T-cell (primary cell): Measurements from ENCODE around the gene TNNT3. TPM values are rescaled to one million over a fixed set of nuclear protein-coding genes. Genes with fewer than 3 reads are reported as not detected.
A peak's percentile ranks its signal among the peaks of the same experiment; 100 is the strongest.

ENCODE experiments used
- ATAC-seq, 4 experiments: fragments of 200-7000 bp in 3 of 4; fragments of 150-1000 bp in 1 of 4; cut with Tn5 transposase; replicated peaks in 1 of 4; 1 replicate in 3 of 4; 2 replicates in 1 of 4; pipeline ENCODE4 v1.10.0; 2021; ENCODE audit warnings: moderate library complexity in 3 of 4, mild to moderate bottlenecking in 2 of 4, moderate number of reproducible peaks in 1 of 4
- CTCF ChIA-PET, 2 donors: fragments of 300-600 bp; sonication (Branson Sonifier 250); formaldehyde crosslinking; loops; one replicate each; lab custom pipeline; 2022; ENCODE audit warnings: antibody characterized with exemption in 2 of 2; lab: Charles Lee
- POLR2A ChIA-PET, 2 donors: fragments of 300-600 bp; sonication (Branson Sonifier 250); formaldehyde crosslinking; loops; one replicate each; lab custom pipeline; 2022; ENCODE audit warnings: antibody characterized with exemption in 2 of 2; lab: Charles Lee
- DNase-seq, 35 experiments: peaks; one replicate each; pipeline versions ENCODE4 v3.0.0 to v3.0.0-alpha.2; 2013 to 2023
- H3K27ac ChIP-seq: one replicate; pipeline ENCODE4 v1.5.1; 2013; ENCODE audit warnings: low read length
- H3K27me3 ChIP-seq, 2 experiments: replicated peaks in 1 of 2; 1 replicate in 1 of 2; 2 replicates in 1 of 2; pipeline versions ENCODE4 v1.6.1 to v1.7.0; 2013; ENCODE audit warnings: low read length in 1 of 2, mixed read lengths in 1 of 2; ENCODE audit not compliant: control insufficient read depth in 2 of 2, insufficient read depth in 2 of 2; ENCODE audit errors: extremely low read depth in 1 of 2
- H3K36me3 ChIP-seq, 2 donors: 1 replicate in 1 of 2; 2 replicates in 1 of 2; pipeline versions ENCODE4 v1.6.1 to v1.7.0; 2013; ENCODE audit warnings: low read length in 1 of 2; ENCODE audit not compliant: control insufficient read depth in 2 of 2, insufficient read depth in 1 of 2; ENCODE audit errors: extremely low read depth in 1 of 2
- H3K4me1 ChIP-seq, 2 experiments: 1 replicate in 1 of 2; 2 replicates in 1 of 2; pipeline versions ENCODE4 v1.6.1 to v1.7.0; 2013; ENCODE audit warnings: low read length in 2 of 2, mixed read lengths in 1 of 2; ENCODE audit not compliant: insufficient read depth in 2 of 2, control insufficient read depth in 1 of 2; ENCODE audit errors: extremely low read depth in 1 of 2
- H3K4me3 ChIP-seq, 2 donors: 1 replicate in 1 of 2; 2 replicates in 1 of 2; pipeline versions ENCODE4 v1.5.1 to v1.7.0; 2013; ENCODE audit warnings: mild to moderate bottlenecking in 2 of 2, low read length in 1 of 2, moderate library complexity in 1 of 2; ENCODE audit not compliant: control insufficient read depth in 1 of 2; ENCODE audit errors: extremely low read depth in 1 of 2
- H3K9me3 ChIP-seq: 2 replicates; pipeline ENCODE4 v1.7.0; 2013
- H3K27ac Mint-ChIP-seq, 2 donors: one replicate each; pipeline ENCODE4 v1.8.0; 2020 to 2021; ENCODE audit warnings: mild to moderate bottlenecking in 2 of 2, mixed read lengths in 2 of 2
- H3K27me3 Mint-ChIP-seq, 2 donors: one replicate each; pipeline ENCODE4 v1.8.0; 2021 to 2022; ENCODE audit warnings: mixed read lengths in 2 of 2
- H3K36me3 Mint-ChIP-seq: one replicate; pipeline ENCODE4 v1.8.0; 2021; ENCODE audit warnings: mixed read lengths
- H3K4me1 Mint-ChIP-seq, 3 donors: one replicate each; pipeline ENCODE4 v1.8.0; 2020 to 2022; ENCODE audit warnings: mixed read lengths in 3 of 3, mild to moderate bottlenecking in 1 of 3
- H3K4me3 Mint-ChIP-seq, 3 donors: one replicate each; pipeline ENCODE4 v1.8.0; 2020 to 2022; ENCODE audit warnings: mild to moderate bottlenecking in 3 of 3, mixed read lengths in 3 of 3, moderate library complexity in 3 of 3
- H3K9me3 Mint-ChIP-seq, 3 donors: one replicate each; pipeline ENCODE4 v1.8.0; 2020 to 2022; ENCODE audit warnings: mixed read lengths in 3 of 3
- WGBS: methylation state at CpG from one replicate; pipeline ENCODE4 v1.1.5; 2013; ENCODE audit warnings: missing lambda C conversion rate; ENCODE audit not compliant: insufficient coverage; 5-methylcytosine and 5-hydroxymethylcytosine counted together
- total RNA-seq, 35 experiments: library from RNA in 6 of 35; stranded (reverse) in 6 of 35; fragments of 120-200 nt in 1 of 35; gene quantifications; one replicate each; pipeline versions ENCODE4 v1.2.1 to v1.2.4 and lab custom pipeline; 2013 to 2026

The TNNT3 gene
- total RNA-seq, 5 donors from 2014 or later (not counting 1 experiment from before 2014, with no cell fraction given) = 15.9 to 22.1 (median 18.2) TPM

GRCh38 chr11:1889941-1890855 lies 29.3 kb upstream of the TNNT3 start:
- Histone ChIP-seq H3K36me3 (peaks cover 7 to 37% of the 10 kb centered on the region in 2 donors), H3K9me3 (no peaks in the 10 kb centered on the region), H3K4me3 (peak overlapping the region; percentile 44 to 67), H3K27me3 (no peaks in the 10 kb centered on the region), H3K27ac (peak overlapping the region; percentile 65), H3K4me1 (peaks cover 22 to 53% of the 10 kb centered on the region in 2 experiments)
- Mint-ChIP-seq H3K27ac (peak overlapping the region; percentile 51 to 84), H3K4me3 (peak overlapping the region; percentile 24 to 76 (median 25)), H3K36me3 (peaks cover 8% of the 10 kb centered on the region), H3K27me3 (no peaks in the 10 kb centered on the region), H3K4me1 (peaks cover 48 to 53% (median 49%) of the 10 kb centered on the region in 3 donors), H3K9me3 (peaks cover 0 to 5% (median 0%) of the 10 kb centered on the region in 3 donors)
- 50% methylated on average over 25 of the region's 33 CpGs for whole genome bisulfite sequencing
- ATAC-seq = peak in 1 of 4 experiments; percentile 6
- ChIA-PET CTCF (no interaction called here), POLR2A (interaction anchor here in 1 of 2 donors (0.7 kb wide), 1 partner anchor 52 kb away, joined by 4 read pairs; no protein-coding TSS in a partner anchor)
- peak in 2 of 35 experiments; percentile 14 to 30 for DNase-seq

- no peaks in the 10 kb centered on the region for H3K9me3 ChIP-seq
- peaks cover 48 to 53% (median 49%) of the 10 kb centered on the region in 3 donors for H3K4me1 Mint-ChIP-seq
- peaks cover 8% of the 10 kb centered on the region for H3K36me3 Mint-ChIP-seq
- ChIA-PET CTCF (interaction anchor here (0.5 to 1.0 kb wide), 2 partner anchors 26 to 52 kb away, joined by 3 to 4 read pairs; partner anchors contain the start of gene TNNI2 (in 1 of the 2)), POLR2A (interaction anchor here in 1 of 2 donors (0.7 kb wide), 1 partner anchor 15 kb away, joined by 3 read pairs; no protein-coding TSS in a partner anchor)
- H3K36me3 ChIP-seq = peaks cover 7 to 28% of the 10 kb centered on the region in 2 donors
- no peaks in the 10 kb centered on the region for H3K27me3 Mint-ChIP-seq
- peak overlapping the region; percentile 44 to 67 for H3K4me3 ChIP-seq
- H3K27ac ChIP-seq = peak overlapping the region; percentile 65
- 65% methylated on average over 31 of the region's 34 CpGs for WGBS
- H3K4me1 ChIP-seq = peaks cover 22 to 53% of the 10 kb centered on the region in 2 experiments
- DNase-seq = peak in 1 of 35 experiments; percentile 13
- peaks cover 0 to 5% (median 0%) of the 10 kb centered on the region in 3 donors for H3K9me3 Mint-ChIP-seq
- peak overlapping the region; percentile 46 to 61 for H3K27ac Mint-ChIP-seq
- ATAC-seq = no peak
- H3K4me3 Mint-ChIP-seq = peak overlapping the region; percentile 3 to 76 (median 4)
- H3K27me3 ChIP-seq = no peaks in the 10 kb centered on the region
These were observed 28.4 kb upstream of the TNNT3 start for GRCh38 chr11:1890856-1891830.

- H3K27ac Mint-ChIP-seq = peak within 1 kb of the TSS; percentile 46 to 61
- ATAC-seq = no peak
- H3K27me3 Mint-ChIP-seq = no peaks in the 10 kb centered on the region
- ChIA-PET CTCF (interaction anchor here (0.5 to 1.0 kb wide), 2 partner anchors 25 to 53 kb away, joined by 3 to 4 read pairs; partner anchors contain the start of gene TNNI2 (in 1 of the 2)), POLR2A (interaction anchor here in 1 of 2 donors (0.7 kb wide), 1 partner anchor 15 kb away, joined by 3 read pairs; no protein-coding TSS in a partner anchor)
- H3K4me3 Mint-ChIP-seq = peak within 1 kb of the TSS; percentile 4 to 76 (median 21)
- Histone ChIP-seq H3K27ac (peak within 1 kb of the TSS; percentile 65), H3K27me3 (no peaks in the 10 kb centered on the region), H3K4me3 (peak within 1 kb of the TSS; percentile 44 to 67), H3K4me1 (peaks cover 22 to 53% of the 10 kb centered on the region in 2 experiments), H3K36me3 (peaks cover 7 to 22% of the 10 kb centered on the region in 2 donors), H3K9me3 (no peaks in the 10 kb centered on the region)
- H3K4me1 Mint-ChIP-seq = peaks cover 48 to 53% (median 49%) of the 10 kb centered on the region in 3 donors
- peaks cover 0 to 5% (median 0%) of the 10 kb centered on the region in 3 donors for H3K9me3 Mint-ChIP-seq
- no peak for DNase-seq
- WGBS = 79% methylated on average over 2 of the region's 7 CpGs
- H3K36me3 Mint-ChIP-seq = peaks cover 8% of the 10 kb centered on the region
These were observed 27.7 kb upstream of the TNNT3 start, which contains the start of gene PRR33 for GRCh38 chr11:1891831-1892115. Gene PRR33, minus strand, starts transcription at chr11:1891895. Its CDS starts 1,311 bp downstream, at chr11:1890584.

GRCh38 chr11:1892116-1892515 lies 27.4 kb upstream of the TNNT3 start:
- H3K27ac Mint-ChIP-seq = peak overlapping the region in 1 of 2 donors; percentile 6
- peaks cover 47 to 53% (median 48%) of the 10 kb centered on the region in 3 donors for H3K4me1 Mint-ChIP-seq
- DNase-seq (no peak), ATAC-seq (no peak)
- ChIA-PET CTCF (interaction anchor here in 1 of 2 donors (0.5 to 0.6 kb wide), 2 partner anchors 10 to 53 kb away, joined by 3 to 4 read pairs; partner anchors contain the start of gene TNNI2), POLR2A (interaction anchor here in 1 of 2 donors (0.7 kb wide), 1 partner anchor 14 kb away, joined by 3 read pairs; no protein-coding TSS in a partner anchor)
- peaks cover 0 to 5% (median 0%) of the 10 kb centered on the region in 3 donors for H3K9me3 Mint-ChIP-seq
- no peaks in the 10 kb centered on the region for H3K27me3 Mint-ChIP-seq
- peaks cover 8% of the 10 kb centered on the region for H3K36me3 Mint-ChIP-seq
- peaks cover 7 to 20% of the 10 kb centered on the region in 2 donors for H3K36me3 ChIP-seq
- peaks cover 22 to 53% of the 10 kb centered on the region in 2 experiments for H3K4me1 ChIP-seq
- WGBS = 92% methylated on average over 5 of the region's 7 CpGs
- no peak overlapping the region for H3K4me3 ChIP-seq
- H3K27me3 ChIP-seq = no peaks in the 10 kb centered on the region
- no peak overlapping the region for H3K27ac ChIP-seq
- H3K9me3 ChIP-seq = no peaks in the 10 kb centered on the region
- H3K4me3 Mint-ChIP-seq = peak overlapping the region in 2 of 3 donors; percentile 21 to 76

- Histone ChIP-seq H3K27me3 (peaks cover 0 to 3% of the 10 kb centered on the region in 2 experiments), H3K36me3 (peaks cover 7 to 16% of the 10 kb centered on the region in 2 donors), H3K9me3 (no peaks in the 10 kb centered on the region), H3K4me3 (no peak overlapping the region), H3K4me1 (peaks cover 22 to 49% of the 10 kb centered on the region in 2 experiments), H3K27ac (no peak overlapping the region)
- peaks cover 1 to 2% of the 10 kb centered on the region in 2 donors for H3K27me3 Mint-ChIP-seq
- peak overlapping the region in 1 of 2 donors; percentile 46 for H3K27ac Mint-ChIP-seq
- peak overlapping the region in 1 of 3 donors; percentile 76 for H3K4me3 Mint-ChIP-seq
- H3K4me1 Mint-ChIP-seq = peaks cover 42 to 53% (median 48%) of the 10 kb centered on the region in 3 donors
- H3K36me3 Mint-ChIP-seq = peaks cover 8% of the 10 kb centered on the region
- WGBS = 85% methylated on average over 4 of the region's 5 CpGs
- no peak for ATAC-seq
- DNase-seq = no peak
- ChIA-PET POLR2A (no interaction called here), CTCF (interaction anchor here in 1 of 2 donors (0.6 kb wide), 1 partner anchor 10 kb away, joined by 3 read pairs; no protein-coding TSS in a partner anchor)
- H3K9me3 Mint-ChIP-seq = peaks cover 0 to 5% (median 0%) of the 10 kb centered on the region in 3 donors
These were observed 26.9 kb upstream of the TNNT3 start for GRCh38 chr11:1892558-1892957.
